Ovary (tissue), 3 donors: ENCODE results near the gene TIMP2.
"Not testable (repeated sequence)": the region's sequence is repeated elsewhere in the genome, so short reads cannot be mapped to it uniquely, and the experiment has no call there.

Source experiments
- EP300 ChIP-seq: sonication (generic); formaldehyde crosslinking; IDR thresholded peaks from one replicate; pipeline ENCODE4 v1.6.1; 2017; ENCODE audit warnings: antibody characterized with exemption
- POLR2A ChIP-seq: fragments of 450-650 bp; IDR thresholded peaks from one replicate; pipeline ENCODE4 v1.6.1; 2017; ENCODE audit warnings: antibody characterized with exemption, mild to moderate bottlenecking, moderate library complexity
- TF ChIP-seq, protein P1 (sequence below), 3 donors: fragments of 450-650 bp in 2 of 3; fragments of 200-600 bp in 1 of 3; IDR thresholded peaks; one replicate each; pipeline versions ENCODE4 v1.5.1 to v1.8.0; 2016 to 2022; ENCODE audit warnings: antibody characterized with exemption in 3 of 3, mild to moderate bottlenecking in 1 of 3
- donor health status: DM: no; HTN: no; CAD: no.

DNA sequence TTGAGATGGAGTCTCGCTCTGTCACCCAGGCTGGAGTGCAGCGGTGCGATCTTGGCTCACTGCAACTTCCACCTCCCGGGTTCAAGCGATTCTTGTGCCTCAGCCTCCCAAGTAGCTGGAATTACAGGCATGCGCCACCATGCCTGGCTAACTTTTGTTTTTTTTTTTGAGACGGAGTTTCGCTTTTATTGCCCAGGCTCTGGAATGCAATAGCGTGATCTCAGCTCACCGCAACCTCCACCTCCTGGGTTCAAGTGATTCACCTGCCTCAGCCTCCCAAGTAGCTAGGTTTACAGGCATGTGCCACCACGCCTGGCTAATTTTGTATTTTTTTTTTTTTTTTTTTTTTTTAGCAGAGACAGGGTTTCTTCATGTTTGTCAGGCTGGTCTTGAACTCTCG, 20.3 kb upstream of the TIMP2 start:
- TF ChIP-seq, protein P1, sequence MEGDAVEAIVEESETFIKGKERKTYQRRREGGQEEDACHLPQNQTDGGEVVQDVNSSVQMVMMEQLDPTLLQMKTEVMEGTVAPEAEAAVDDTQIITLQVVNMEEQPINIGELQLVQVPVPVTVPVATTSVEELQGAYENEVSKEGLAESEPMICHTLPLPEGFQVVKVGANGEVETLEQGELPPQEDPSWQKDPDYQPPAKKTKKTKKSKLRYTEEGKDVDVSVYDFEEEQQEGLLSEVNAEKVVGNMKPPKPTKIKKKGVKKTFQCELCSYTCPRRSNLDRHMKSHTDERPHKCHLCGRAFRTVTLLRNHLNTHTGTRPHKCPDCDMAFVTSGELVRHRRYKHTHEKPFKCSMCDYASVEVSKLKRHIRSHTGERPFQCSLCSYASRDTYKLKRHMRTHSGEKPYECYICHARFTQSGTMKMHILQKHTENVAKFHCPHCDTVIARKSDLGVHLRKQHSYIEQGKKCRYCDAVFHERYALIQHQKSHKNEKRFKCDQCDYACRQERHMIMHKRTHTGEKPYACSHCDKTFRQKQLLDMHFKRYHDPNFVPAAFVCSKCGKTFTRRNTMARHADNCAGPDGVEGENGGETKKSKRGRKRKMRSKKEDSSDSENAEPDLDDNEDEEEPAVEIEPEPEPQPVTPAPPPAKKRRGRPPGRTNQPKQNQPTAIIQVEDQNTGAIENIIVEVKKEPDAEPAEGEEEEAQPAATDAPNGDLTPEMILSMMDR (IDR thresholded peaks at IDR 0.05), result not testable (repeated sequence)
- not testable (repeated sequence) for TF ChIP-seq POLR2A, EP300
